ENCODE results near the gene CTNNA2. TPM values are rescaled to one million over a fixed set of nuclear protein-coding genes. Genes with fewer than 3 reads are reported as not detected.

The CTNNA2 gene
- total and polyA plus RNA-seq, 11 donors = 0.20 to 0.81 TPM; not detected in 9

DNA sequence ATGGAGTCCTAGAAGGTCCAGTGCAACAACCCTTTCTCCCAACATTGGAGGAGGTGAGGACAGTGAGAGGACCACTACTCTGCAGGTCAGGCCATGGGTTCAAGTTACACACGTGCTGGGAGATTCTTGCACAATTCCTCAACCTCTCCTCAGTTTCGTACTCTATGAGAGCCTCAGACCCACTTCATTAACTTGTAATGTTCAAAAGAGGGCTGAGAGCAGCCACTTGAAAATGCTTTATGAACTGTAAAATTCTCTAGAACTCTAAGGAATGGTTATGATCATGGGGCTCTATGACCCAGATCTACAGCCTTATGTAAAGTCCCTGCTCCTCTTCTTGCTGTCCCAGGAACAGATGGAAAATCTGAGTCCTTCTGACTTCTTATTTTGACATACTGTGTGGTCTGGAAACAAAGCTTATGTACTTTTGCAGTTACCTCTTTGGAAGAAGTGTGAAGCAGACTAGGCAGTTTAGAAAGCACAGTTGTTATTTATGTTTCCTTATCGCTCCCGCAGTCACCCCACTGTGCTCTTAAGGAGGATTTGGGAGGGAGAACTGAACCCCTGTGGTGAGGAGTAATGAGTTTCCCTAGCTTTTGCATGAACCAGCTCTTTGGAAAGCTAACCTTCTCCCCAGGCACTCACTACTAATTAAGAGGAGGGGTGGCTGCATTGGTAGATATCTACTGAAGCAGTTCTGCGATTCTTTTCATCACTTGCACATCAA lies 495.1 kb downstream of the CTNNA2 start:
- H3K27ac ChIP-seq = no peak overlapping the region
- no peaks in the 10 kb centered on the region for H3K4me1 ChIP-seq
- TF ChIP-seq, protein P1, sequence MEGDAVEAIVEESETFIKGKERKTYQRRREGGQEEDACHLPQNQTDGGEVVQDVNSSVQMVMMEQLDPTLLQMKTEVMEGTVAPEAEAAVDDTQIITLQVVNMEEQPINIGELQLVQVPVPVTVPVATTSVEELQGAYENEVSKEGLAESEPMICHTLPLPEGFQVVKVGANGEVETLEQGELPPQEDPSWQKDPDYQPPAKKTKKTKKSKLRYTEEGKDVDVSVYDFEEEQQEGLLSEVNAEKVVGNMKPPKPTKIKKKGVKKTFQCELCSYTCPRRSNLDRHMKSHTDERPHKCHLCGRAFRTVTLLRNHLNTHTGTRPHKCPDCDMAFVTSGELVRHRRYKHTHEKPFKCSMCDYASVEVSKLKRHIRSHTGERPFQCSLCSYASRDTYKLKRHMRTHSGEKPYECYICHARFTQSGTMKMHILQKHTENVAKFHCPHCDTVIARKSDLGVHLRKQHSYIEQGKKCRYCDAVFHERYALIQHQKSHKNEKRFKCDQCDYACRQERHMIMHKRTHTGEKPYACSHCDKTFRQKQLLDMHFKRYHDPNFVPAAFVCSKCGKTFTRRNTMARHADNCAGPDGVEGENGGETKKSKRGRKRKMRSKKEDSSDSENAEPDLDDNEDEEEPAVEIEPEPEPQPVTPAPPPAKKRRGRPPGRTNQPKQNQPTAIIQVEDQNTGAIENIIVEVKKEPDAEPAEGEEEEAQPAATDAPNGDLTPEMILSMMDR (IDR thresholded peaks at IDR 0.05) = no peak
- TF ChIP-seq POLR2A (IDR thresholded peaks at IDR 0.05) = no peak
- no peak overlapping the region for H3K4me3 ChIP-seq
- H3K27me3 ChIP-seq = no peaks in the 10 kb centered on the region
- intact Hi-C loops (cut with DNase I) = no loop called here
- H3K36me3 ChIP-seq = no peaks in the 10 kb centered on the region
- no peaks in the 10 kb centered on the region for H3K9me3 ChIP-seq
- ATAC-seq = no peak
- DNase-seq = no peak
- WGBS, 4 donors = 17 to 33% (median 21%) methylated on average over 5 of the region's 5 CpGs

DNA sequence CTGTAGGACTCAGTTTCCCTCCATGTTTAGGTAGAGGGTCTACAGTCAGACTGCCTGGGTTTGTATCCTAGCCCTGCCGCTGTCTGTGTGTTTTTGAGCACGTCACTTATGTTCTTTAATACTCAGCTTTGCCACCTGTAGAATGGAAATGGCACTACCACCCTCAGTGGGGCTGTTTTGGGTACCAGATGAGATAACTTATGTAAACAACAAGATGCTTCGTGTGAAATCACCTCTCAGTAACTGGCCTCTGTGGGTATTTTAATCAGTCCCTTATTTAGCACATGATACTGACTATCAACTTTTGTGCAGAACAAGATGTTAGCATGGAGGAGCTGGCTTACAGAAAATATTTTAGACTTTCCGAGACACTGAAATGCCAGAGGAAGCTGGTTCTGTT lies 495.7 kb downstream of the CTNNA2 start:
- H3K9me3 ChIP-seq = no peaks in the 10 kb centered on the region
- 38 to 55% (median 45%) methylated on average over 4 of the region's 4 CpGs for WGBS, 4 donors
- no peak overlapping the region for H3K27ac ChIP-seq
- TF ChIP-seq, protein P1 (IDR thresholded peaks at IDR 0.05) = no peak
- no peak for TF ChIP-seq POLR2A (IDR thresholded peaks at IDR 0.05)
- no peaks in the 10 kb centered on the region for H3K36me3 ChIP-seq
- DNase-seq = no peak
- no peaks in the 10 kb centered on the region for H3K4me1 ChIP-seq
- H3K27me3 ChIP-seq = no peaks in the 10 kb centered on the region
- ATAC-seq = no peak
- intact Hi-C loops (cut with DNase I) = no loop called here
- no peak overlapping the region for H3K4me3 ChIP-seq

DNA sequence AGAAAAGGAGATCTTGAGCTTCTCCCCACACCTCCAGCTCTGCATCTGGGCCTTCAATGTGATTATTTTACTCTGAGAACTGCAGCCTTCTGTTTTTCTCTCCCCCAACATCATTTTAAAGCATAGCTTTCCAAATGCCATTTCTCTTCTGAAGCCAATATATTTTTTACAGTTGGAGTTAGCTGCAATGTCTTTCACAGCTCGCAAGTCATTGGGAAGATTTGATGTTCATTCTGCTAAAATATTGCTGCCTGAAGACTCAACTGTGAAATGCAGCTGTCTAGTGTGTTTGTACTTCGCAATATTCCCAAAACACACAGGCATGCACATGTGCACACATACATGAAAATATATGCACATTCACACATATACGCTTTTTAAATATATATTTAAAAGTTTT lies 496.4 kb downstream of the CTNNA2 start:
- WGBS, 4 donors = 88 to 91% (median 90%) methylated on average over 3 of the region's 3 CpGs
- Histone ChIP-seq H3K4me3 (no peak overlapping the region), H3K4me1 (no peaks in the 10 kb centered on the region), H3K27ac (no peak overlapping the region), H3K27me3 (no peaks in the 10 kb centered on the region), H3K36me3 (no peaks in the 10 kb centered on the region), H3K9me3 (no peaks in the 10 kb centered on the region)
- TF ChIP-seq, protein P1 (IDR thresholded peaks at IDR 0.05) = no peak
- no peak for TF ChIP-seq POLR2A (IDR thresholded peaks at IDR 0.05)
- no peak for ATAC-seq
- no peak for DNase-seq
- intact Hi-C loops (cut with DNase I) = no loop called here

DNA sequence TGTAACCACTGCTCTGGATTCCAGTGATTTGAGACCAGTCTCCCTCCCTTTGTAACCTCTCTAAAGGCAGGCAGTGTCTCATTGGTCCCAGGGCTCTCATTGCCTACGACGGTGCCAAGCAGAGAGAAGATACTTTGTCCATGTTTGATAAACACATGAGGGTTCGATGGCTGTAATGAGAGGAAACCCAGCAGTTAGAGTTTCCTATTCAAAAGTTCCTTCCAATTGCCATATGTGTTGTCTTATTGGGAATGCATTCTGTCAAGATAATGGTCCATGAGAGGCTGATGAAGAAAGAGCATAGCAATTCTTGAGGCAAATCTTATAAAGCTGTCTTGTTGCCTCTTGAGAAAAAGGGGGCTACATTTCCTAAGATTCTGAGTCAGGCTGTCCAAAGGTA lies 499.2 kb downstream of the CTNNA2 start:
- Histone ChIP-seq H3K27me3 (no peaks in the 10 kb centered on the region), H3K27ac (no peak overlapping the region), H3K4me3 (no peak overlapping the region), H3K9me3 (no peaks in the 10 kb centered on the region), H3K36me3 (no peaks in the 10 kb centered on the region), H3K4me1 (no peaks in the 10 kb centered on the region)
- intact Hi-C loops (cut with DNase I) = no loop called here
- 44 to 62% (median 58%) methylated on average over 3 of the region's 3 CpGs for WGBS, 4 donors
- ATAC-seq (no peak), DNase-seq (no peak)
- no peak for TF ChIP-seq POLR2A (IDR thresholded peaks at IDR 0.05)
- TF ChIP-seq, protein P1 (IDR thresholded peaks at IDR 0.05) = no peak
